Suprapubic skin (tissue), 4 donors: ENCODE measurements around the gene ZNF143.

ENCODE experiments used
- CTCF ChIP-seq, 2 donors: fragments of 200-600 bp in 1 of 2; fragments of 450-650 bp in 1 of 2; sonication (generic) in 1 of 2; IDR thresholded peaks; one replicate each; pipeline ENCODE4 v1.5.1; 2016 to 2019; ENCODE audit warnings: antibody characterized with exemption in 2 of 2, mild to moderate bottlenecking in 1 of 2, moderate library complexity in 1 of 2
- EP300 ChIP-seq: sonication (generic); formaldehyde crosslinking; IDR thresholded peaks from one replicate; pipeline ENCODE4 v1.6.1; 2017; ENCODE audit warnings: antibody characterized with exemption
- POLR2A ChIP-seq, 2 donors: fragments of 450-650 bp; IDR thresholded peaks; one replicate each; pipeline ENCODE4 v1.6.1; 2017; ENCODE audit warnings: antibody characterized with exemption in 2 of 2, mild to moderate bottlenecking in 2 of 2, moderate library complexity in 2 of 2
- POLR2AphosphoS5 ChIP-seq, 3 donors: sonication (generic); formaldehyde crosslinking; IDR thresholded peaks; one replicate each; pipeline ENCODE4 v1.6.1; 2017; ENCODE audit warnings: antibody characterized with exemption in 3 of 3

- TF ChIP-seq CTCF (IDR thresholded peaks at IDR 0.05), result no peak
- TF ChIP-seq POLR2A (IDR thresholded peaks at IDR 0.05), result no peak
- no peak for TF ChIP-seq EP300
- TF ChIP-seq POLR2AphosphoS5 (IDR thresholded peaks at IDR 0.05), result no peak
These were observed 1.0 kb upstream of the ZNF143 start for GRCh38 chr11:9459667-9460321.
